Measurements from ENCODE around the gene C11orf54. TPM values are rescaled to one million over a fixed set of nuclear protein-coding genes. Genes with fewer than 3 reads are reported as not detected.

The C11orf54 gene
- total and polyA plus RNA-seq, 4 donors = 60.8 to 154 (median 114) TPM

DNA sequence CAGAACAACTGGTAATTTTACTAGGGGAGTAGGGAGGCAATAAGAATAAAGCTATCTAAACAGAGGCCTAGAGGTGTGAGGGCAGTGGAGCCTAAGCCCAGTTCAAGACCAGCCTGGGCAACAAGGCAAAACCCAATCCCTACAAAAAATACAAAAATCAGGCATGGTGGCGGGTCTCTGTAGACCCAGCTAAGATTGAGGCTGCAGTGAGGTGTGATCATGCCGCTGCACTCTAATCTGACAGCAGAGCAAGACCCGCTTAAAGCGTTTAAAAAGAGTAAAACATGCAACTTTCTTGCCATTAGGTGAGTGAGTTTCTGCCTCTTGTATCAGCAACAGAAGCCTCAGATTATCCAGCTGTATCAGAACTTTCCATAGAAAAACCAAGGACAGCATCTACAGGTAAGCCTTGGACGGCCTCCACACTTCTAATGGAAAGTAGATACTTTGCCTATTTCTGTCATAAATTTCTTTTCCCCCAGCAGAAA, 12.3 kb upstream of the C11orf54 start:
- H3K4me1 ChIP-seq (ENCODE audit: control insufficient read depth in 4 of 4, insufficient read depth in 4 of 4, low read length in 3 of 4) = peaks cover 4 to 13% (median 5%) of the 10 kb centered on the region in 4 donors
- no peaks in the 10 kb centered on the region for H3K27me3 ChIP-seq (ENCODE audit: control insufficient read depth in 4 of 4, insufficient read depth in 4 of 4, low read length in 3 of 4)
- 96% methylated on average over 5 of the region's 5 CpGs for WGBS
- no peak for TF ChIP-seq NR2F2 (IDR thresholded peaks at IDR 0.05)
- no peak for TF ChIP-seq SP1 (IDR thresholded peaks at IDR 0.05)
- TF ChIP-seq YY1 (IDR thresholded peaks at IDR 0.05) = no peak
- no peak for TF ChIP-seq EGR1 (IDR thresholded peaks at IDR 0.05; ENCODE audit: low read depth in 2 of 2)
- no peak for TF ChIP-seq HNF4G (IDR thresholded peaks at IDR 0.05)
- no peak for TF ChIP-seq FOXA2 (IDR thresholded peaks at IDR 0.05)
- H3K9me3 ChIP-seq (ENCODE audit: control insufficient read depth in 4 of 4, low read length in 3 of 4) = no peaks in the 10 kb centered on the region
- no peak for DNase-seq (ENCODE audit: low spot score)
- no peak overlapping the region for H3K4me3 ChIP-seq (ENCODE audit: low read depth in 1 of 3, low read length in 3 of 3)
- H3K27ac ChIP-seq (ENCODE audit: low read depth in 1 of 2, low read length in 2 of 2) = no peak overlapping the region
- no peak overlapping the region for H3K9ac ChIP-seq (ENCODE audit: low read depth in 1 of 2, low read length in 2 of 2)
- H3K36me3 ChIP-seq (ENCODE audit: control insufficient read depth in 4 of 4, insufficient read depth in 3 of 4, low read depth in 1 of 4, low read length in 3 of 4) = peaks cover 8 to 69% (median 56%) of the 10 kb centered on the region in 4 donors

DNA sequence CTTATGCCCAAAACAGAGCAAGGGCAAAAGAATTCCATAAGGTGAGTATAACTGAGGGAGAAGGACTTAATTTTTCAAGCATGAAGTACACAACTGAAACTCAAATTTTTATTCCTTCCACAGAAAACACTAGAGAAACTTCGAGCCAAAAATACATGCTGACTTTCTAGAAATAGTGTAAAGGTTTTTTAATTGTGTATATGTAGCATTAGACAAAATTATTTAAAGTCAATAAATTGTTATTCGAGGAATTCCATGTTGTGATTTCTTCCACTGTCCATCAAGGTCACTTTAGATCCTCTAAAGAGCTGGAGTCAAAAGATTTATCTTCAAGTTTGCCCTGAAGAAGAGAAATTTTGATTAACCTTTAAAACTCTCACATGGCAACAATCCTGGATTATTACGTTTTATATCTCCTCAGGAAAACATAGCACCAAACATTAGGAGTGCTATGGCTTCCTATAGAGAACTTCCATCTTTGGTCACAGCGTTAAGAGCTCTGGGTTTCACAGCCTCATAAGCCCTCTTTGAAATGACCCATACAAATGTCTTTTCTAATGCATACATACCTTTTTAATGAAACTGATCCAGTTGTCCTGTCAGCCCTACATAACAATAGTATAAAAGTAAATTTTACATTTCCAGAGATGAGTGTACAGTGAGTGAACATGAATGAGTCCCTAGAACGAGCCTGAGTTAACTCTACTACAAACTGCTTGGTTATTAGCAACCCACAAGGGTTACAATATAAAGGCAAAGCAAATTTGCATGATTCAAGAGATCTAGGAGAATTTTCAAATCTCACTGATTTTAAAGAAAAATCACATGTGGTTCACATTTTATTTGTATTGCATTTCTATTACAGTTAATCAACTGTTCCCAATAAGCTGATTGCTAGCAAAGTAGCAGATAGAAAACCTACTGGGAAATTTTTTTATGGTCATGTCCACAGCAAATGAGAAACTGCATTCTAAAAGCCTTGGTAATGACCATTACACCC, 11.1 kb upstream of the C11orf54 start:
- no peak overlapping the region for H3K4me3 ChIP-seq (ENCODE audit: low read depth in 1 of 3, low read length in 3 of 3)

More for the DNA sequence above, 11.1 kb upstream of the C11orf54 start:
- Histone ChIP-seq H3K9ac (ENCODE audit: low read depth in 1 of 2, low read length in 2 of 2) (no peak overlapping the region), H3K36me3 (ENCODE audit: control insufficient read depth in 4 of 4, insufficient read depth in 3 of 4, low read depth in 1 of 4, low read length in 3 of 4) (peaks cover 12 to 76% (median 69%) of the 10 kb centered on the region in 4 donors), H3K27ac (ENCODE audit: low read depth in 1 of 2, low read length in 2 of 2) (no peak overlapping the region), H3K4me1 (ENCODE audit: control insufficient read depth in 4 of 4, insufficient read depth in 4 of 4, low read length in 3 of 4) (peaks cover 4 to 13% (median 5%) of the 10 kb centered on the region in 4 donors), H3K9me3 (ENCODE audit: control insufficient read depth in 4 of 4, low read length in 3 of 4) (no peaks in the 10 kb centered on the region), H3K27me3 (ENCODE audit: control insufficient read depth in 4 of 4, insufficient read depth in 4 of 4, low read length in 3 of 4) (no peaks in the 10 kb centered on the region)
- 93% methylated on average over 5 of the region's 5 CpGs for WGBS
- TF ChIP-seq, protein P1, sequence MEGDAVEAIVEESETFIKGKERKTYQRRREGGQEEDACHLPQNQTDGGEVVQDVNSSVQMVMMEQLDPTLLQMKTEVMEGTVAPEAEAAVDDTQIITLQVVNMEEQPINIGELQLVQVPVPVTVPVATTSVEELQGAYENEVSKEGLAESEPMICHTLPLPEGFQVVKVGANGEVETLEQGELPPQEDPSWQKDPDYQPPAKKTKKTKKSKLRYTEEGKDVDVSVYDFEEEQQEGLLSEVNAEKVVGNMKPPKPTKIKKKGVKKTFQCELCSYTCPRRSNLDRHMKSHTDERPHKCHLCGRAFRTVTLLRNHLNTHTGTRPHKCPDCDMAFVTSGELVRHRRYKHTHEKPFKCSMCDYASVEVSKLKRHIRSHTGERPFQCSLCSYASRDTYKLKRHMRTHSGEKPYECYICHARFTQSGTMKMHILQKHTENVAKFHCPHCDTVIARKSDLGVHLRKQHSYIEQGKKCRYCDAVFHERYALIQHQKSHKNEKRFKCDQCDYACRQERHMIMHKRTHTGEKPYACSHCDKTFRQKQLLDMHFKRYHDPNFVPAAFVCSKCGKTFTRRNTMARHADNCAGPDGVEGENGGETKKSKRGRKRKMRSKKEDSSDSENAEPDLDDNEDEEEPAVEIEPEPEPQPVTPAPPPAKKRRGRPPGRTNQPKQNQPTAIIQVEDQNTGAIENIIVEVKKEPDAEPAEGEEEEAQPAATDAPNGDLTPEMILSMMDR (IDR thresholded peaks at IDR 0.05; ENCODE audit: low read depth, low read length, missing input control) = no peak
- TF ChIP-seq, protein P2, sequence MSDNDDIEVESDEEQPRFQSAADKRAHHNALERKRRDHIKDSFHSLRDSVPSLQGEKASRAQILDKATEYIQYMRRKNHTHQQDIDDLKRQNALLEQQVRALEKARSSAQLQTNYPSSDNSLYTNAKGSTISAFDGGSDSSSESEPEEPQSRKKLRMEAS (IDR thresholded peaks at IDR 0.05) = no peak
- no peak for TF ChIP-seq FOXA2 (IDR thresholded peaks at IDR 0.05)
- TF ChIP-seq, protein P3, sequence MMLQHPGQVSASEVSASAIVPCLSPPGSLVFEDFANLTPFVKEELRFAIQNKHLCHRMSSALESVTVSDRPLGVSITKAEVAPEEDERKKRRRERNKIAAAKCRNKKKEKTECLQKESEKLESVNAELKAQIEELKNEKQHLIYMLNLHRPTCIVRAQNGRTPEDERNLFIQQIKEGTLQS (IDR thresholded peaks at IDR 0.05) = no peak
- TF ChIP-seq YY1 (IDR thresholded peaks at IDR 0.05) = no peak
- TF ChIP-seq RXRA (IDR thresholded peaks at IDR 0.05) = no peak
- TF ChIP-seq HNF4G (IDR thresholded peaks at IDR 0.05) = no peak
- no peak for TF ChIP-seq FOXA1 (IDR thresholded peaks at IDR 0.05)
- TF ChIP-seq, protein P4, sequence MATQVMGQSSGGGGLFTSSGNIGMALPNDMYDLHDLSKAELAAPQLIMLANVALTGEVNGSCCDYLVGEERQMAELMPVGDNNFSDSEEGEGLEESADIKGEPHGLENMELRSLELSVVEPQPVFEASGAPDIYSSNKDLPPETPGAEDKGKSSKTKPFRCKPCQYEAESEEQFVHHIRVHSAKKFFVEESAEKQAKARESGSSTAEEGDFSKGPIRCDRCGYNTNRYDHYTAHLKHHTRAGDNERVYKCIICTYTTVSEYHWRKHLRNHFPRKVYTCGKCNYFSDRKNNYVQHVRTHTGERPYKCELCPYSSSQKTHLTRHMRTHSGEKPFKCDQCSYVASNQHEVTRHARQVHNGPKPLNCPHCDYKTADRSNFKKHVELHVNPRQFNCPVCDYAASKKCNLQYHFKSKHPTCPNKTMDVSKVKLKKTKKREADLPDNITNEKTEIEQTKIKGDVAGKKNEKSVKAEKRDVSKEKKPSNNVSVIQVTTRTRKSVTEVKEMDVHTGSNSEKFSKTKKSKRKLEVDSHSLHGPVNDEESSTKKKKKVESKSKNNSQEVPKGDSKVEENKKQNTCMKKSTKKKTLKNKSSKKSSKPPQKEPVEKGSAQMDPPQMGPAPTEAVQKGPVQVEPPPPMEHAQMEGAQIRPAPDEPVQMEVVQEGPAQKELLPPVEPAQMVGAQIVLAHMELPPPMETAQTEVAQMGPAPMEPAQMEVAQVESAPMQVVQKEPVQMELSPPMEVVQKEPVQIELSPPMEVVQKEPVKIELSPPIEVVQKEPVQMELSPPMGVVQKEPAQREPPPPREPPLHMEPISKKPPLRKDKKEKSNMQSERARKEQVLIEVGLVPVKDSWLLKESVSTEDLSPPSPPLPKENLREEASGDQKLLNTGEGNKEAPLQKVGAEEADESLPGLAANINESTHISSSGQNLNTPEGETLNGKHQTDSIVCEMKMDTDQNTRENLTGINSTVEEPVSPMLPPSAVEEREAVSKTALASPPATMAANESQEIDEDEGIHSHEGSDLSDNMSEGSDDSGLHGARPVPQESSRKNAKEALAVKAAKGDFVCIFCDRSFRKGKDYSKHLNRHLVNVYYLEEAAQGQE (IDR thresholded peaks at IDR 0.05) = no peak
- no peak for DNase-seq (ENCODE audit: low spot score)

All from liver (tissue), 9 donors.